ENCODE results near the gene PARP3.
"Not testable (repeated sequence)": the region's sequence is repeated elsewhere in the genome, so short reads cannot be mapped to it uniquely, and the experiment has no call there.

Gene PARP3

DNA sequence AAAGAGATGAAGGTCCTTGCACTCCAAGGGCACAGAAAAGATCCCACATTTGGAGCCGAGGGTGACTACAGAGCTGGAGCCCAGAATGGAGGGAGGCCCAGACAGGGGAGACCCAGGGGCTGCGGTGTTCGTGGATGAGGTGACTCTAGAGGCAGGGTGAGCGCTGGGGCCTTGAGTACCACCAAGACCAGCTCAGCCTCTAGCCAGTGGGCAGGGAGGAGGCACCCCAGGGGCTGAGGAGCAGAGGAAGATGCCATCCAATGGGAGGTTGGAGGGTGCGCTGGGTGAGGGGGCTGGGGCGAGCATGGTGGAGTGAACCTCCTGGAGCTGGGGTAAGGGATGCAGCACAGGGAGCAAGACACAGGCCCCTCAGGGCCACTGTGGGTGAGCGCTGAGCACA lies 13.7 kb upstream of the PARP3 start:
- no peaks in the 10 kb centered on the region for H3K27me3 Mint-ChIP-seq (ENCODE audit: low read depth, poor library complexity)
- no peaks in the 10 kb centered on the region for H3K4me1 Mint-ChIP-seq
- peaks cover 9% of the 10 kb centered on the region for H3K36me3 Mint-ChIP-seq (ENCODE audit: low read depth)
- H3K9me3 Mint-ChIP-seq, result no peaks in the 10 kb centered on the region
- no peak overlapping the region for H3K4me3 Mint-ChIP-seq
- DNase-seq, result no peak
- TF ChIP-seq, protein P1, sequence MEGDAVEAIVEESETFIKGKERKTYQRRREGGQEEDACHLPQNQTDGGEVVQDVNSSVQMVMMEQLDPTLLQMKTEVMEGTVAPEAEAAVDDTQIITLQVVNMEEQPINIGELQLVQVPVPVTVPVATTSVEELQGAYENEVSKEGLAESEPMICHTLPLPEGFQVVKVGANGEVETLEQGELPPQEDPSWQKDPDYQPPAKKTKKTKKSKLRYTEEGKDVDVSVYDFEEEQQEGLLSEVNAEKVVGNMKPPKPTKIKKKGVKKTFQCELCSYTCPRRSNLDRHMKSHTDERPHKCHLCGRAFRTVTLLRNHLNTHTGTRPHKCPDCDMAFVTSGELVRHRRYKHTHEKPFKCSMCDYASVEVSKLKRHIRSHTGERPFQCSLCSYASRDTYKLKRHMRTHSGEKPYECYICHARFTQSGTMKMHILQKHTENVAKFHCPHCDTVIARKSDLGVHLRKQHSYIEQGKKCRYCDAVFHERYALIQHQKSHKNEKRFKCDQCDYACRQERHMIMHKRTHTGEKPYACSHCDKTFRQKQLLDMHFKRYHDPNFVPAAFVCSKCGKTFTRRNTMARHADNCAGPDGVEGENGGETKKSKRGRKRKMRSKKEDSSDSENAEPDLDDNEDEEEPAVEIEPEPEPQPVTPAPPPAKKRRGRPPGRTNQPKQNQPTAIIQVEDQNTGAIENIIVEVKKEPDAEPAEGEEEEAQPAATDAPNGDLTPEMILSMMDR (IDR thresholded peaks at IDR 0.05), result no peak
- no peak overlapping the region for H3K27ac Mint-ChIP-seq

DNA sequence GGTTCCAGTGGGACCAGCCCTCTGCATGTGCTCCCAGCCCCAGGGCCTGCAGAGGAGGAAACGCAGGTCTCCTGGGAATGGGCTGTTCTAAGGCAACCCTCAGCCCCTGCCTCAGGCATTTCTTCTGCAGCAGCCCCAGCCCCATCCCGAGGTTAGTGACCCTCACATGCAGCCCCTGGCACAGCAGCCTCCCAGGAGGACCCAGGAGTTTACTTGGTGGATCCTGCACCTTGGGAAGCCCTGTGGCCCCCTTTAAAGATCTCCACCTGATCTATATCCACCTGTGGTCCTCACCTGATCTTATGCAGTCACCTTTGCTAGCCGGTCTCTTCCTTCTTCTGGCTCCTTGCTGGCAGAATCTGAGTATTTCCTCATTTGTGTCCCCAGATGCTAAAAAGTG lies 13.2 kb upstream of the PARP3 start:
- not testable (repeated sequence) for H3K9me3 Mint-ChIP-seq; DNase-seq; H3K4me1 Mint-ChIP-seq; H3K27ac Mint-ChIP-seq; H3K27me3 Mint-ChIP-seq (ENCODE audit: low read depth, poor library complexity); H3K4me3 Mint-ChIP-seq
- peaks cover 13% of the 10 kb centered on the region for H3K36me3 Mint-ChIP-seq (ENCODE audit: low read depth)

DNA sequence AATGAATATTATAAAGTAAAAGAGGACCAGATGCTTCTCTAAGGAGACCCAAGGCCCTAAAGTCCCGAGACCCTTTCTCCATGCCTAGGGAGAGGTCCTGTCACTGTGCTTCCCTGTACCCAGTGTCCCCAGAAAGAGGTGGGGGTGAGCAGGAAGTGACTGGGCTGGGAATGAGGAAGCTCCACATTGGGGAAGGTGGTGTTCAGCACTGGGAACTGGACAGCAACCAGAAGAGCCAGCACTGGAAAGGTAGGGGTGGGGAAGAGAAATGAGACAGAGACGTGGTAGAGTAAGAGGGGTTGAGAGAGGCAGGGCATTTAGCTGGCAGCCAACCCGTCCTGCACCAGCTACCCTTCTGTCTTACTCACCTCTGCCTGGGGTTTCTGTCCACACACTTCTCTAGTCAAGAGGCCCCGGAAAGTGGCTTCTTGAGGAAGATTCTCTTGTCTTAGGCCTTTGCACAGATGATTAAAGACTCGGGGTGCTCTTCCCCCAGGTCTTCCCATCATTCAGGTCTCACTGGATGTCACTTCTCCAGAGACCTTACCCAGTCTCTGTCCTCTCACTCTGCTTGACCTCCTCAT lies 12.7 kb upstream of the PARP3 start:
- H3K36me3 Mint-ChIP-seq (ENCODE audit: low read depth), result peaks cover 18% of the 10 kb centered on the region
- TF ChIP-seq, protein P1 (IDR thresholded peaks at IDR 0.05), result no peak
- DNase-seq, result peak; percentile 48

DNA sequence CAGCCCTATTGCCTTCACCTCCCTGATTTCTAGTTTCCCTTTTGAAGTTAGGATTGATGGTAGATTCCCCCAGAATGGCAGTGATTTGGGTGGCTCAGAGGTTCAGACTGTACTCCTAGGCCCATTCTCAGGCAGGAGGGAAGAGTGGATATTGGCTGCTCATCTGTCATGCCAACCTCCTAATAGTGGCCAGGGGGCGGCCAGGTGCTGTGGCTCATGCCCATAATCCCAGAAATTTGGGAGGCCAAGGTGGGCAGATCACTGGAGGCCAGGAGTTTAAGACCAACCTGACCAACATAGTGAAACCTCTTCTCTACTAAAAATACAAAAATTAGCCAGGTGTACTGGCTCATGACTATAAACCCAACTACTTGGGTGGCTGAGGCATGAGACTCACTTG lies 11.7 kb upstream of the PARP3 start:
- peaks cover 19% of the 10 kb centered on the region for H3K36me3 Mint-ChIP-seq (ENCODE audit: low read depth)
- H3K27me3 Mint-ChIP-seq (ENCODE audit: low read depth, poor library complexity), result no peaks in the 10 kb centered on the region
- TF ChIP-seq, protein P1 (IDR thresholded peaks at IDR 0.05), result no peak
- no peaks in the 10 kb centered on the region for H3K9me3 Mint-ChIP-seq
- no peak for DNase-seq
- H3K27ac Mint-ChIP-seq, result no peak overlapping the region
- H3K4me1 Mint-ChIP-seq, result no peaks in the 10 kb centered on the region
- no peak overlapping the region for H3K4me3 Mint-ChIP-seq

More for the DNA sequence above, 12.7 kb upstream of the PARP3 start:
- no peaks in the 10 kb centered on the region for H3K27me3 Mint-ChIP-seq (ENCODE audit: low read depth, poor library complexity)
- H3K4me3 Mint-ChIP-seq, result no peak overlapping the region
- H3K27ac Mint-ChIP-seq, result no peak overlapping the region
- no peaks in the 10 kb centered on the region for H3K9me3 Mint-ChIP-seq
- H3K4me1 Mint-ChIP-seq, result no peaks in the 10 kb centered on the region

DNA sequence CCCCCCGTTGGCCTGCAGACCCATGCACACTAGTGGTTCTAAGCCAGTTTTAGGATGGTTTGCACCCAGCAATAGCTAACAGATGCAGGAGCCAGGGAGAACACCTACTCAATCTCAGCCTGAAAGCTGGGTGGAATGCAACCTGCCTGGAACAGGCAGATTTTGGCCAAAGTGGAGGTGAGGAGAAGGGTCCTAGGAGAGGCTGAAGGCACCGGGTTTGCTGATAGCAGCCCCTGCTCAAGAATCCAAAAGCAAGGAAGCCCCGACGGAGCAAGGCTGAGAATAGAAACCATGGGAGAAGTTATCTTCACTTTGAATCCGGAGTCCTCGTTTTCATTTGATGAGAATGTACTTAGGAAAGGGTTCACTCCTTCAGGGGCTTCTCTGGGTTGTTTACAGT lies 10.4 kb upstream of the PARP3 start:
- TF ChIP-seq, protein P1 (IDR thresholded peaks at IDR 0.05), result no peak
- no peaks in the 10 kb centered on the region for H3K9me3 Mint-ChIP-seq
- no peaks in the 10 kb centered on the region for H3K4me1 Mint-ChIP-seq
- H3K36me3 Mint-ChIP-seq (ENCODE audit: low read depth), result peaks cover 21% of the 10 kb centered on the region
- no peak overlapping the region for H3K4me3 Mint-ChIP-seq
- H3K27me3 Mint-ChIP-seq (ENCODE audit: low read depth, poor library complexity), result no peaks in the 10 kb centered on the region
- H3K27ac Mint-ChIP-seq, result no peak overlapping the region
- DNase-seq, result no peak

DNA sequence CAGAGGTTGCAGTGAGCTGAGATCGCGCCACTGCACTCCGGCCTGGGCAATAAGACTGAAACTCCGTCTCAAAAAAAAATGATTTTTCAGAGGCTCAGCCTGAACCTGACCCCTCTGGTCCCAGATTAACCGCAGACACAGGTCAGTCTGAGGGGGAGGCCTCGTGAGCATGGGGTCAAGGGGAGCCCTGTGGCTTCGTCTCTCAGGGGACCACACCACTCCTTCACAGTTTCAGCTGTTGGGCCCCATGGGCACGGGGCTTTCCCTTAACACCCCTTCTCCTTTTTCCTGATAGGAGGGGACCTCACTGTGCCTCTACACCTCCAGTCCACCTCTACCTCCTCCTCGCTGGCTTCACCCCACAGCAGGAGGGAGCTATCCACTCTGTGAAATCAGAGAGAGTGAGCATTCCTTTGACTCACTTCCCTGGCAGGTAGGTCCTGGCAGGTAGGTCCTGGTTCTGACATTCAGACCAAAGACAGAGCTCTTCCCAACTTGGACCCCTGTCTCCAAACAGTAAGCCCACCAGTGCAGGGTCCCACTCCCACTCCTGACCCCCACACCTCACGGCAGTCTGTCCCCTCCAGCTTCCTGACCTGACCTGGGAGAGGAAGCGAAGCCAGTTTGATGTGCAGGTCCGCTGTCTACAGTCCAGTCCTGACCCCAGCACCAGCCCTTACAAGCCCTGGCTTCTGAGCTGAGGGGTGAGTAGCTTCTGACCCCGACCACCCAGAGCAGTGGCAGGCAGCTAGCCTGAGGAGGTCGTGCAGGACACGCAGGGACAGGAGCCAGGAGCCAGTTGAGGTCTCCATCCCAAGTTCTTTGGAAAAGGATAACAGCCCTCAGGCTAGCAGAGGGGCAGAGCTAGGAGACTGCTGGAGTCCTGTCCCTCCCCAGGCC lies 9.4 kb upstream of the PARP3 start:
- H3K9me3 Mint-ChIP-seq, result no peaks in the 10 kb centered on the region
- TF ChIP-seq, protein P1 (IDR thresholded peaks at IDR 0.05), result no peak
- H3K4me3 Mint-ChIP-seq, result no peak overlapping the region
- H3K27ac Mint-ChIP-seq, result no peak overlapping the region
- peaks cover 30% of the 10 kb centered on the region for H3K36me3 Mint-ChIP-seq (ENCODE audit: low read depth)
- DNase-seq, result no peak
- no peaks in the 10 kb centered on the region for H3K4me1 Mint-ChIP-seq
- H3K27me3 Mint-ChIP-seq (ENCODE audit: low read depth, poor library complexity), result no peaks in the 10 kb centered on the region
